Endothelial cell of umbilical vein (primary cell): ENCODE results near the gene CHI3L1. TPM values are rescaled to one million over a fixed set of nuclear protein-coding genes. Genes with fewer than 3 reads are reported as not detected.

Experiments
- BruUV-seq: library from RNA; stranded (reverse); fragments of 400-500 nt; replicated peaks from 2 replicates; lab custom pipeline; 2021; lab: Mats Ljungman, UMichigan
- CTCF ChIA-PET: fragments of 300-600, 350-600 bp; sonication (Branson Sonifier 250); formaldehyde crosslinking; loops from one replicate; lab custom pipeline; 2021; ENCODE audit warnings: antibody characterized with exemption, inconsistent platforms; lab: Charles Lee
- POLR2A ChIA-PET: fragments of 300-600, 350-600 bp; sonication (Branson Sonifier 250); formaldehyde crosslinking; loops from one replicate; lab custom pipeline; 2021; ENCODE audit warnings: antibody characterized with exemption, inconsistent platforms; lab: Charles Lee
- DNase-seq: peaks from one replicate; pipeline ENCODE4 v3.0.0-alpha.2; 2011; ENCODE audit warnings: low read depth, low spot score
- FAIRE-seq: peaks from 2 replicates; lab custom pipeline; 2011; peaks lifted over from hg19 to GRCh38; lab: Jason Lieb, UNC
- H2AFZ ChIP-seq: 2 replicates; pipeline ENCODE4 v1.6.0; 2012; ENCODE audit warnings: low read depth, low read length, control low read depth, inconsistent platforms
- H3K27ac ChIP-seq: 2 replicates; pipeline ENCODE4 v1.5.1; 2011; ENCODE audit warnings: low read depth, mild to moderate bottlenecking, control low read depth, low read length, moderate library complexity; ENCODE audit not compliant: insufficient read depth
- H3K27me3 ChIP-seq, 2 experiments: 2 replicates each; pipeline versions ENCODE4 v1.6.0 to v1.6.1; 2011; ENCODE audit warnings: low read length in 2 of 2, mixed read lengths in 1 of 2; ENCODE audit not compliant: control insufficient read depth in 2 of 2, insufficient read depth in 2 of 2
- H3K36me3 ChIP-seq, 2 experiments: 2 replicates in 1 of 2; 3 replicates in 1 of 2; pipeline ENCODE4 v1.5.1; 2011; ENCODE audit warnings: low read length in 2 of 2, mild to moderate bottlenecking in 1 of 2, moderate library complexity in 1 of 2; ENCODE audit not compliant: control insufficient read depth in 2 of 2, insufficient read depth in 2 of 2; ENCODE audit errors: extremely low read depth in 1 of 2
- H3K4me1 ChIP-seq: 3 replicates; pipeline ENCODE4 v1.5.1; 2011; ENCODE audit warnings: mild to moderate bottlenecking, low read length; ENCODE audit not compliant: control insufficient read depth, insufficient read depth; ENCODE audit errors: extremely low read depth
- H3K4me2 ChIP-seq: 2 replicates; pipeline ENCODE4 v1.6.1; 2011; ENCODE audit warnings: low read length, control low read depth, mixed read lengths; ENCODE audit not compliant: insufficient read depth
- H3K4me3 ChIP-seq, 3 experiments: fragments of 200-600 bp in 1 of 3; sonication (generic), shearing (Covaris generic) in 1 of 3; replicated peaks in 1 of 3; 2 replicates each; pipeline ENCODE4 v1.5.1; 2011 to 2016; ENCODE audit warnings: control low read depth in 3 of 3, low read length in 3 of 3, mild to moderate bottlenecking in 2 of 3, inconsistent platforms in 1 of 3, low read depth in 1 of 3, moderate library complexity in 1 of 3; ENCODE audit not compliant: insufficient read depth in 1 of 3
- H3K79me2 ChIP-seq: 2 replicates; pipeline ENCODE4 v1.6.0; 2012; ENCODE audit warnings: low read length, inconsistent platforms; ENCODE audit not compliant: control insufficient read depth, insufficient read depth
- H3K9ac ChIP-seq: replicated peaks from 2 replicates; pipeline ENCODE3; 2011; ENCODE audit warnings: low read length, control low read depth; ENCODE audit not compliant: insufficient read depth; ENCODE audit errors: extremely low read depth
- H3K9me1 ChIP-seq: replicated peaks from 3 replicates; pipeline ENCODE4 v1.6.0; 2011; ENCODE audit warnings: mild to moderate bottlenecking, low read length; ENCODE audit not compliant: control insufficient read depth, insufficient read depth; ENCODE audit errors: extremely low read depth
- H3K9me3 ChIP-seq: replicated peaks from 2 replicates; pipeline ENCODE4 v1.5.1; 2012; ENCODE audit warnings: low read length, inconsistent platforms; ENCODE audit not compliant: control insufficient read depth, insufficient read depth
- H4K20me1 ChIP-seq: replicated peaks from 2 replicates; pipeline ENCODE3; 2011; ENCODE audit warnings: mild to moderate bottlenecking, low read length; ENCODE audit not compliant: control insufficient read depth, insufficient read depth; ENCODE audit errors: extremely low read depth
- EZH2 ChIP-seq: IDR thresholded peaks from 2 replicates; pipeline ENCODE4 v1.6.1; 2012; ENCODE audit warnings: borderline replicate concordance, low read depth, mild to moderate bottlenecking, moderate library complexity, low read length, inconsistent platforms; ENCODE audit not compliant: severe bottlenecking
- FOS ChIP-seq: IDR thresholded peaks from 2 replicates; pipeline ENCODE4 v1.6.1; 2011; ENCODE audit warnings: mild to moderate bottlenecking, low read length, moderate library complexity, borderline replicate concordance; ENCODE audit not compliant: insufficient read depth
- JUN ChIP-seq: IDR thresholded peaks from 2 replicates; pipeline ENCODE4 v1.6.1; 2011; ENCODE audit warnings: borderline replicate concordance, low read depth; ENCODE audit not compliant: insufficient read length, insufficient read depth
- MYC ChIP-seq: IDR thresholded peaks from one replicate; pipeline ENCODE4 v1.6.1; 2011; ENCODE audit warnings: mild to moderate bottlenecking, low read depth, low read length
- POLR2A ChIP-seq: IDR thresholded peaks from 2 replicates; pipeline ENCODE4 v1.6.1; 2012; ENCODE audit warnings: low read depth, mild to moderate bottlenecking, control low read depth, low read length
- POLR2AphosphoS5 ChIP-seq: IDR thresholded peaks from 2 replicates; pipeline ENCODE4 v1.6.1; 2012; ENCODE audit warnings: low read depth, mild to moderate bottlenecking, control low read depth, low read length, moderate library complexity; ENCODE audit not compliant: insufficient read depth
- dilution Hi-C: fragments of 300-500 bp; cut with MboI; formaldehyde crosslinking; loops from one replicate; pipeline ENCODE4 v1.15.0; 2019; ENCODE audit warnings: low sequenced_read_pairs; ENCODE audit not compliant: extremely low pct_ligation_motif_present
- intact Hi-C: fragments of 100-400 bp; cut with micrococcal nuclease; formaldehyde crosslinking; loops from one replicate; pipeline ENCODE4 v1.10.0; 2022
- polyA plus RNA-seq, 4 experiments: library from polyadenylated mRNA; depleted of rRNA in 3 of 4; stranded (reverse) in 3 of 4; unstranded in 1 of 4; fragments of >200 nt; gene quantifications; 2 replicates each; pipeline versions ENCODE4 v1.2.1 to v1.2.3, GENCODE V29; 2011 to 2012; ENCODE audit warnings: missing spikeins in 1 of 4
- total RNA-seq: library from RNA; stranded (reverse); gene quantifications from 2 replicates; pipeline ENCODE4 v1.2.3, GENCODE V29; 2021
- TF ChIP-seq, protein P1 (sequence below), 2 donors: IDR thresholded peaks; 1 replicate in 1 of 2; 2 replicates in 1 of 2; pipeline ENCODE4 v1.5.1; 2011; ENCODE audit warnings: low read length in 2 of 2, mild to moderate bottlenecking in 2 of 2, moderate library complexity in 2 of 2, control low read depth in 1 of 2, inconsistent platforms in 1 of 2, low read depth in 1 of 2; ENCODE audit not compliant: insufficient read depth in 1 of 2; ENCODE audit errors: extremely low read depth in 1 of 2
- TF ChIP-seq, protein P2 (sequence below): IDR thresholded peaks from 2 replicates; pipeline ENCODE4 v1.6.1; 2011; ENCODE audit not compliant: insufficient read depth, insufficient read length

CHI3L1 gene
- total and polyA plus RNA-seq, 2 donors (not counting 3 experiments of a cell fraction or from before 2014, with no cell fraction given): not detected

DNA sequence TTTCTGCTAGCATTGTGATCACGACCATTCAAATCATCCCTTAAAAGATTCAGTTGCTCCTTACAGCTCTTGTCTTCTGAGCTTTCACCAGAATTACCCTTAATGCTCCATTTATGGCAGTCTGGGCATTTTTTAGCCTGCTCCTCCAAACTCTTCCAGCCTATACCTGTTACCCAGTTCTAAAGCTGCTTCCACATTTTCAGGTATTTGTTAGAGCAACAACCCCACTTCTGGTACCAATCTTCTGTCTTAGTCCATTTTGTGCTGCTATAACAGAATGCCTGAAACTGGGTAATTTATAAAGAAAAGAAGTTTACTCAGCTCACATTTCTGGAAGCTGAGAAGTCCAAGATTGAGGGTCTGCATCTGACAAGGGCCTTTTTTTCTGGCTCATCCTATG lies 28.1 kb downstream of the CHI3L1 start:
- POLR2A ChIA-PET: no interaction called here
- Histone ChIP-seq H3K4me1 (peaks cover 13% of the 10 kb centered on the region), H3K79me2 (no peaks in the 10 kb centered on the region), H3K27me3 (peaks cover 8 to 21% of the 10 kb centered on the region in 2 experiments), H3K9me3 (no peaks in the 10 kb centered on the region), H2AFZ (no peak overlapping the region), H3K4me3 (no peak overlapping the region), H3K9me1 (no peaks in the 10 kb centered on the region), H4K20me1 (no peaks in the 10 kb centered on the region), H3K9ac (no peak overlapping the region), H3K4me2 (no peak overlapping the region), H3K27ac (no peak overlapping the region), H3K36me3 (no peaks in the 10 kb centered on the region)
- FAIRE-seq: no peak
- no TSS peak for BruUV-seq
- TF ChIP-seq EZH2 (no peak), FOS (no peak), JUN (no peak)
- TF ChIP-seq, protein P1, sequence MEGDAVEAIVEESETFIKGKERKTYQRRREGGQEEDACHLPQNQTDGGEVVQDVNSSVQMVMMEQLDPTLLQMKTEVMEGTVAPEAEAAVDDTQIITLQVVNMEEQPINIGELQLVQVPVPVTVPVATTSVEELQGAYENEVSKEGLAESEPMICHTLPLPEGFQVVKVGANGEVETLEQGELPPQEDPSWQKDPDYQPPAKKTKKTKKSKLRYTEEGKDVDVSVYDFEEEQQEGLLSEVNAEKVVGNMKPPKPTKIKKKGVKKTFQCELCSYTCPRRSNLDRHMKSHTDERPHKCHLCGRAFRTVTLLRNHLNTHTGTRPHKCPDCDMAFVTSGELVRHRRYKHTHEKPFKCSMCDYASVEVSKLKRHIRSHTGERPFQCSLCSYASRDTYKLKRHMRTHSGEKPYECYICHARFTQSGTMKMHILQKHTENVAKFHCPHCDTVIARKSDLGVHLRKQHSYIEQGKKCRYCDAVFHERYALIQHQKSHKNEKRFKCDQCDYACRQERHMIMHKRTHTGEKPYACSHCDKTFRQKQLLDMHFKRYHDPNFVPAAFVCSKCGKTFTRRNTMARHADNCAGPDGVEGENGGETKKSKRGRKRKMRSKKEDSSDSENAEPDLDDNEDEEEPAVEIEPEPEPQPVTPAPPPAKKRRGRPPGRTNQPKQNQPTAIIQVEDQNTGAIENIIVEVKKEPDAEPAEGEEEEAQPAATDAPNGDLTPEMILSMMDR (IDR thresholded peaks at IDR 0.05; ENCODE audit: extremely low read depth in 1 of 2, insufficient read depth in 1 of 2, low read depth in 1 of 2, low read length in 2 of 2): no peak
- intact Hi-C loops (no loop called here), dilution Hi-C loops (no loop called here)
- no peak for DNase-seq
- CTCF ChIA-PET: interaction anchor here (0.9 to 2.9 kb wide), 3 partner anchors 14 to 41 kb away, joined by 3 to 15 read pairs (median 4); partner anchors contain the start of gene ADORA1

DNA sequence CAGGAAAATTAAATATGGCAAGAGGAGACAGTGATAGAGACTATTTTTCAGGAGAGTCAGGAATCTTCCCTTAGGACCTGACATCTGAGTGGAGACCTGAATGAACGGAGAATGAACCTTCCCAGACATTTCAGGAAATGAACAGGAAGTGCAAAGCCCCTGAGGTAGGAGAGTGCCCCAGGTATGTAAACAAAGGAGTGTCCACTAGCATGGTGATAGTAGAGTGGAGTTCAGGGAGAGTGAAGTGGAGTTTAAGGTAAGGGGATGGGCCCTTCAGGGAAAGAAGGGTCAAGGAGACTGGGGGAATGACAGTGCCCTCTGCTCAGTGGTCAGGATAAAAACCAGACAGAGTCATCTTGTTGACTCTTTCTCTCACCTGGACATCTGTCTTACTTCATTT lies 30.2 kb downstream of the CHI3L1 start:
- dilution Hi-C loops: no loop called here

More for the DNA sequence above, 30.2 kb downstream of the CHI3L1 start:
- H3K9ac ChIP-seq: no peak overlapping the region
- intact Hi-C loops: no loop called here
- CTCF ChIA-PET: no interaction called here
- H2AFZ ChIP-seq: no peak overlapping the region
- H3K36me3 ChIP-seq: no peaks in the 10 kb centered on the region
- BruUV-seq: no TSS peak
- no peak for TF ChIP-seq JUN
- TF ChIP-seq, protein P2, sequence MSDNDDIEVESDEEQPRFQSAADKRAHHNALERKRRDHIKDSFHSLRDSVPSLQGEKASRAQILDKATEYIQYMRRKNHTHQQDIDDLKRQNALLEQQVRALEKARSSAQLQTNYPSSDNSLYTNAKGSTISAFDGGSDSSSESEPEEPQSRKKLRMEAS: no peak
- TF ChIP-seq, protein P1 (IDR thresholded peaks at IDR 0.05; ENCODE audit: extremely low read depth in 1 of 2, insufficient read depth in 1 of 2, low read depth in 1 of 2, low read length in 2 of 2): no peak
- no peak for TF ChIP-seq MYC
- TF ChIP-seq POLR2AphosphoS5: no peak
- TF ChIP-seq EZH2: no peak
- TF ChIP-seq FOS: no peak
- TF ChIP-seq POLR2A: no peak
- H3K9me1 ChIP-seq: no peaks in the 10 kb centered on the region
- H3K4me1 ChIP-seq: peaks cover 28% of the 10 kb centered on the region
- H4K20me1 ChIP-seq: no peaks in the 10 kb centered on the region
- no peak for DNase-seq
- POLR2A ChIA-PET: no interaction called here
- no peak overlapping the region for H3K4me3 ChIP-seq
- H3K4me2 ChIP-seq: no peak overlapping the region
- H3K27ac ChIP-seq: no peak overlapping the region
- no peaks in the 10 kb centered on the region for H3K79me2 ChIP-seq
- no peaks in the 10 kb centered on the region for H3K9me3 ChIP-seq
- FAIRE-seq: no peak
- peaks cover 8 to 17% of the 10 kb centered on the region in 2 experiments for H3K27me3 ChIP-seq
